ENCODE data around the gene RRAS.

Gene RRAS

DNA sequence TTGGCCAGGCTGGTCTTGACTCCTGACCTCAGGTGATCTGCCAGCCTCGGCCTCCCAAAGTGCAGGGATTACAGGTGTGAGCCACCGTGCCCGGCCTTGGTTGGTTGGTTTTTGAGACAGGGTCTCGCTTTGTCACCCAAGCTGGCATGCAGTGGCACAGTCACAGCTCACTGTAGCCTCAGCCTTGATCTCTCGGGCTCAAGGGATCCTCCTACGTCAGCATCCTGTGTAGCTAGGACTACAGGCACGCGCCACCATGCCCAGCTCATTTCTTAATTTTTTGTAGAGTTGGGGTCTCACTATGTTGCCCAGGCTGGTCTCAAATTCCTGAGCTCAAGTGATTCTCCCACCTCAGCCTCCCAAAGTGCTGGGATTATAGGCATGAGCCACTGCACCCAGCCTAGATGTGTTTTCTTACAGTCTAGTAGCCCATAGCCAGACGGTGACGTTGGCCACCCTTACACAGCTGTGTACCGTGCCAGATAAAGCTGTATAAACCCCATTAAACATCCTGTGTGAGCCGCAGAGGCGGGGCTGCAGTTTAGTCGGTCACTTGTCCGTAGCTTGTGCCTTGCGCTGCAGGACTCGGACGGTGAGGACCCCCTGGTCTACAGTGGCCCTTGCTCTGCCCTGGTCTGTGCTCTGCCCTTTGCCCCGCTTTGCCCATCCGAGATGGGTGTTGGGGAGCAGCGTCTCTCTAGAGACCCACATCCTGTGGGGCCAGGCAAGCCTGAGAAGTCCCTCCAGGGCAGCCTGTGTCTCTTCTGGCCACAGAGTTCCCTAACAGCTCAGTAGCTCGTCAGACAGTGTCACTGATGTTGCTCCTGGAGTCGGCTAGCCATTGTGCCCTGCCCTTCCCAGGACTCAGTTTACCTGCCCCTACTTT, 15.9 kb upstream of the RRAS start:
- Histone ChIP-seq H3K36me3 (ENCODE audit: control insufficient read depth, insufficient read depth, low read length) (no peaks in the 10 kb centered on the region), H3K9ac (no peak overlapping the region), H3K4me3 (ENCODE audit: low read depth, low read length) (no peak overlapping the region), H3K4me2 (ENCODE audit: low read length) (no peak overlapping the region), H3K27ac (no peak overlapping the region), H3K27me3 (ENCODE audit: control insufficient read depth, insufficient read depth, low read length) (no peaks in the 10 kb centered on the region), H3K4me1 (no peaks in the 10 kb centered on the region), H3K79me2 (peaks cover 5% of the 10 kb centered on the region), H3K9me3 (ENCODE audit: control insufficient read depth, low read length) (no peaks in the 10 kb centered on the region), H2AFZ (no peak overlapping the region)
- TF ChIP-seq, protein P1, sequence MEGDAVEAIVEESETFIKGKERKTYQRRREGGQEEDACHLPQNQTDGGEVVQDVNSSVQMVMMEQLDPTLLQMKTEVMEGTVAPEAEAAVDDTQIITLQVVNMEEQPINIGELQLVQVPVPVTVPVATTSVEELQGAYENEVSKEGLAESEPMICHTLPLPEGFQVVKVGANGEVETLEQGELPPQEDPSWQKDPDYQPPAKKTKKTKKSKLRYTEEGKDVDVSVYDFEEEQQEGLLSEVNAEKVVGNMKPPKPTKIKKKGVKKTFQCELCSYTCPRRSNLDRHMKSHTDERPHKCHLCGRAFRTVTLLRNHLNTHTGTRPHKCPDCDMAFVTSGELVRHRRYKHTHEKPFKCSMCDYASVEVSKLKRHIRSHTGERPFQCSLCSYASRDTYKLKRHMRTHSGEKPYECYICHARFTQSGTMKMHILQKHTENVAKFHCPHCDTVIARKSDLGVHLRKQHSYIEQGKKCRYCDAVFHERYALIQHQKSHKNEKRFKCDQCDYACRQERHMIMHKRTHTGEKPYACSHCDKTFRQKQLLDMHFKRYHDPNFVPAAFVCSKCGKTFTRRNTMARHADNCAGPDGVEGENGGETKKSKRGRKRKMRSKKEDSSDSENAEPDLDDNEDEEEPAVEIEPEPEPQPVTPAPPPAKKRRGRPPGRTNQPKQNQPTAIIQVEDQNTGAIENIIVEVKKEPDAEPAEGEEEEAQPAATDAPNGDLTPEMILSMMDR (IDR thresholded peaks at IDR 0.05) = no peak

DNA sequence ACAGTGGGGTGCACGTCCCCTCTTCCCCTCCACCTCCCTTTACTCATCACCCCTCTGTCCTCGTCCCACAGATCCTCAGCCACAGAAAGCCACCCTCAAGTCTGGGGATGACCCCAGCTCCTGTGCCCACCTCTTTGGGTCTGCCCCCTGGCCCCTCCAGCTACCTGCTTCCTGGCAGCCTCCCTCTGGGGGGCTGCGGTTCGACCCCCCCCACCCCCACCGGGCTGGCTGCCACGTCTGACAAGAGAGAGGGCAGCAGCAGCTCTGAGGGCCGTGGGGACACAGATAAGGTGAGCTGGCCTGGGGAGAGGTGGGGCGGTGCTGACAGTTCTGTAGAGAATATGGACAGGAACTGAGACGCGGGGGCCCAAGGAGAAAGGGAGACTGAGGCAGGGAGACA, 14.6 kb upstream of the RRAS start:
- H3K4me2 ChIP-seq (ENCODE audit: low read length) = no peak overlapping the region
- no peak overlapping the region for H3K27ac ChIP-seq
- no peaks in the 10 kb centered on the region for H3K27me3 ChIP-seq (ENCODE audit: control insufficient read depth, insufficient read depth, low read length)
- H3K36me3 ChIP-seq (ENCODE audit: control insufficient read depth, insufficient read depth, low read length) = no peaks in the 10 kb centered on the region
- no peak overlapping the region for H3K9ac ChIP-seq
- no peak overlapping the region for H2AFZ ChIP-seq
- no peak overlapping the region for H3K4me3 ChIP-seq (ENCODE audit: low read depth, low read length)
- TF ChIP-seq, protein P1 (IDR thresholded peaks at IDR 0.05) = no peak
- H3K9me3 ChIP-seq (ENCODE audit: control insufficient read depth, low read length) = no peaks in the 10 kb centered on the region
- H3K4me1 ChIP-seq = no peaks in the 10 kb centered on the region
- peaks cover 5% of the 10 kb centered on the region for H3K79me2 ChIP-seq

DNA sequence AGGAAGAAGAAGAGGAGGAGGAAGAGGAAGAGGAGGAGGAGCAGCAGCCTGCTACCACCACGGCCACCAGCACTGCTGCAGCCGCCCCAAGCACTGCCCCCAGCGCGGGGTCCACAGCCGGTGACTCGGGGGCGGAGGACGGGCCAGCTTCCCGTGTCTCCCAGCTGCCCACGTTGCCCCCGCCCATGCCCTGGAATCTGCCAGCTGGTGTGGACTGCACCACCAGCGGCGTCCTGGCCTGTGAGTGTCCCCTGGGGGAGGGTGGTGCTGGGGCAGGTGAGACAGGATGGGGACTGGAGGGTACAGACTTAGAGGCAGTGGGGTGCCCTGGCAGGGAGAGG, 13.5 kb upstream of the RRAS start:
- H3K36me3 ChIP-seq (ENCODE audit: control insufficient read depth, insufficient read depth, low read length) = no peaks in the 10 kb centered on the region
- H3K4me2 ChIP-seq (ENCODE audit: low read length) = no peak overlapping the region
- TF ChIP-seq, protein P1 (IDR thresholded peaks at IDR 0.05) = no peak
- no peak overlapping the region for H3K4me3 ChIP-seq (ENCODE audit: low read depth, low read length)
- H2AFZ ChIP-seq = no peak overlapping the region
- no peaks in the 10 kb centered on the region for H3K4me1 ChIP-seq
- H3K9ac ChIP-seq = no peak overlapping the region
- no peaks in the 10 kb centered on the region for H3K27me3 ChIP-seq (ENCODE audit: control insufficient read depth, insufficient read depth, low read length)
- H3K9me3 ChIP-seq (ENCODE audit: control insufficient read depth, low read length) = no peaks in the 10 kb centered on the region
- H3K27ac ChIP-seq = no peak overlapping the region
- peaks cover 5% of the 10 kb centered on the region for H3K79me2 ChIP-seq

DNA sequence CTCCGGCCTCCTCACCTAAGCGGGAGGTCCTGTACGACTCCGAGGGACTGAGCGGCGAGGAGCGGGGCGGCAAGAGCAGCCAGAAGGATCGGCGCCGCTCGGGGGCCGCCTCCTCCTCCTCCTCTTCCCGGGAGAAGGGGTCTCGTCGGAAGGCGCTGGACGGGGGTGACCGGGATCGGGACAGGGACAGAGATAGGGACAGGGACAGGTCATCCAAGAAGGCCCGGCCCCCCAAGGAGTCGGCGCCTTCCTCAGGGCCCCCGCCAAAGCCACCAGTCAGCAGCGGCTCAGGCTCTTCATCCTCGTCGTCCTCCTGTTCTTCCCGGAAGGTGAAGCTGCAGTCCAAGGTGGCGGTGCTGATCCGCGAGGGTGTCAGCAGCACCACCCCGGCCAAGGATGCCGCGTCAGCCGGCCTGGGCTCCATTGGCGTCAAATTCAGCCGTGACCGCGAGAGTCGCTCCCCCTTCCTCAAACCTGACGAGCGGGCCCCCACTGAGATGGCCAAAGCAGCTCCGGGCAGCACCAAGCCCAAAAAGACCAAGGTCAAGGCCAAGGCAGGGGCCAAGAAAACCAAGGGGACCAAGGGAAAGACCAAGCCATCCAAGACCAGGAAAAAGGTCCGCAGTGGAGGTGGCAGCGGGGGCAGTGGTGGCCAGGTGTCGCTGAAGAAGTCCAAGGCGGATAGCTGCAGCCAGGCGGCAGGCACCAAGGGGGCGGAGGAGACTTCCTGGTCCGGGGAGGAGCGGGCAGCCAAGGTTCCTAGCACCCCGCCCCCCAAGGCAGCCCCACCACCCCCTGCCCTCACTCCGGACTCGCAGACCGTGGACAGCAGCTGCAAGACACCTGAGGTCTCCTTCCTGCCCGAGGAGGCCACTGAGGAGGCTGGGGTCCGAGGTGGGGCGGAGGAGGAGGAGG, 12.9 kb upstream of the RRAS start:
- Histone ChIP-seq H2AFZ (no peak overlapping the region), H3K9ac (no peak overlapping the region), H3K27ac (no peak overlapping the region), H3K27me3 (ENCODE audit: control insufficient read depth, insufficient read depth, low read length) (no peaks in the 10 kb centered on the region), H3K4me2 (ENCODE audit: low read length) (no peak overlapping the region), H3K4me1 (no peaks in the 10 kb centered on the region), H3K36me3 (ENCODE audit: control insufficient read depth, insufficient read depth, low read length) (no peaks in the 10 kb centered on the region), H3K79me2 (peaks cover 5% of the 10 kb centered on the region), H3K4me3 (ENCODE audit: low read depth, low read length) (no peak overlapping the region), H3K9me3 (ENCODE audit: control insufficient read depth, low read length) (no peaks in the 10 kb centered on the region)
- TF ChIP-seq, protein P1 (IDR thresholded peaks at IDR 0.05) = no peak
